Activated T-cell treated with anti-CD3 and anti-CD28 coated beads, Interleukin-2, amount 50 U/mL, for 24 hours (primary cell): Measurements from ENCODE around the gene TXNDC2.

ENCODE experiments used
- DNase-seq: peaks from one replicate; pipeline ENCODE4 v3.0.0-alpha.2; 2020
- H3K27ac Mint-ChIP-seq: 2 replicates; pipeline ENCODE4 v1.8.0; 2020; ENCODE audit warnings: mild to moderate bottlenecking, mixed read lengths
- H3K27me3 Mint-ChIP-seq: 2 replicates; pipeline ENCODE4 v1.8.0; 2020; ENCODE audit warnings: mixed read lengths
- H3K36me3 Mint-ChIP-seq: 2 replicates; pipeline ENCODE4 v1.8.0; 2020; ENCODE audit warnings: low read depth, mixed read lengths
- H3K4me1 Mint-ChIP-seq: 2 replicates; pipeline ENCODE4 v1.8.0; 2020; ENCODE audit warnings: low read depth, mixed read lengths
- H3K4me3 Mint-ChIP-seq: 2 replicates; pipeline ENCODE4 v1.8.0; 2020; ENCODE audit warnings: mild to moderate bottlenecking, moderate library complexity, mixed read lengths
- H3K9me3 Mint-ChIP-seq: 2 replicates; pipeline ENCODE4 v1.8.0; 2020; ENCODE audit warnings: mixed read lengths

TXNDC2 gene

DNA sequence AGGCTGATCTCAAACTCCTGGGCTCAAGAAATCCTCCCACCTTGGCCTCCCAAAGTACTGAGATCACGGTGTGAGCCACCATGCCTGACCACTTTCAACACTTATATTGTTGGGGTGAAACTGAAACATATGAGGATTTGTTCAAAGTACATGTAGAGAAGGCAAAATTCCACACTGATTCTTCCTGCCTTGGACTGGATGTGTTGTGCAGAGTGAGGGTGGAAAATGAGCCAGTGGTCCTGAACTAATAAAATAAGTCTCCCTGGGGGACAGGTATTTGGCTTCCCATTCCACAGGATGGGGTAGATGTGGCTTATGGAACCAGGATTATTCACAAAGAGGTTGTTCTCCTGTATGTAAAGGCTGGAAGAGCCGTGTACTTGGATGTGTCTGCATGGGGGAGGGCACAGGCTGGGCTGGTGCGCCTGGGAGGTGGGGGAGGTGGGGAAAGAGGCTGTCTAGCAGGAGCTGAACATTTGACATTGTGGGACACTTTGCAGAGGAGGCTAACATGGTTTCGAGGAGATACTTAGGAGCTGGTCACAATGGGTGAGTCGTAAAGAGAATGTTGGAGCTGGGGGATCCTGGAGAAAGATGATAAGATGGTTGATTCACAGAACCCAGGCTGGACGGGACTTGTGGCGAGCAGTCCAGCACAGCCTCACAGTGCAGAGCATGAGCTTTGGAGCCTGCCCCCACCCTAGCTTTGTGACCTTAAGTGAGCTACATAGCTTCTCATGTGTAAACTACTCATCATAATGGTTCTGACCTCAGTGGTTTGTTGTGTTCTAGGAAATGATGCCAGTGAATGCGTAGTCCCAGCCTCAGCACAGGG lies at the start of gene TXNDC2:
Gene TXNDC2 (plus strand): TSS at position 804 of the 835 bp plus-strand sequence. CDS start 708 bp downstream, outside the sequence.
- H3K27me3 Mint-ChIP-seq = no peaks in the 10 kb centered on the region
- no peak for DNase-seq
- H3K27ac Mint-ChIP-seq = no peak within 1 kb of the TSS
- no peak within 1 kb of the TSS for H3K4me3 Mint-ChIP-seq
- H3K36me3 Mint-ChIP-seq = no peaks in the 10 kb centered on the region
- H3K9me3 Mint-ChIP-seq = no peaks in the 10 kb centered on the region
- no peaks in the 10 kb centered on the region for H3K4me1 Mint-ChIP-seq

DNA sequence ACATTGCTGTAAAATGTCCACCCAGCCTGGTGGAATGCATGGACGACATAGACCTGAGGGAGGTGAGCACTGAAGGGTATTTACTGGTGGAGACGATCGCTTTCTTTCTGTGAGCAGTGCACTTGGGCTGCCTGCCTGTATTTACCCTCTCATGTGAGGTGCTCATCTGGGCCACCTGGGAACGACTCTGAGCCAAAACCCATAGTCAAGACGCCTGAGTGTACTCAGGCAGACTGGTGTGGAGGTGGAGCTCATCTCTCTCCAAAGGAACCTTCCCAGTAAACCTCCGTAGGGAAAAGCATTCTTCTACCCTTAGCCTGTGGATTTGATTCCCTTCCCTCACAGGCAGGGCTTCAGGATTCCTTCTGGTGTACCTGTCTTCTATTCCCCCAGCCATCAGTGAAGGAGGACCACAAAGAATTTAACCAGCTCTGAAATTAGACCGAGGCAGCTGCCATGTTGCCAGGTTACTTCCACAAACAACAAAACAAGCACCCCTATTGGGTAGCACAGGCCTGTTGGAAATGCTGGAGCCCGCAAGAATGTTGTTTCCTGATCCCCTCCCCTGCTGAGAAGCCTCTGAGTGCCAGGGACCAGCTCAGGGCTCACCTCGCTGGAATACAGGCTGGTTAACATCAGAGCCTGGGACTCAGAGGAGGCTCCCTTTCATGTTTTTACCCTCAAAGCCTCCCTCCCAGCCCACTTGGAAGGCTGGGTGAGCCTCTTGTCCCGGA lies 47.5 kb upstream of the TXNDC2 start:
- Mint-ChIP-seq H3K4me3 (no peak overlapping the region), H3K27me3 (peaks cover 7% of the 10 kb centered on the region), H3K36me3 (no peaks in the 10 kb centered on the region), H3K9me3 (no peaks in the 10 kb centered on the region), H3K27ac (no peak overlapping the region), H3K4me1 (no peaks in the 10 kb centered on the region)
- no peak for DNase-seq

DNA sequence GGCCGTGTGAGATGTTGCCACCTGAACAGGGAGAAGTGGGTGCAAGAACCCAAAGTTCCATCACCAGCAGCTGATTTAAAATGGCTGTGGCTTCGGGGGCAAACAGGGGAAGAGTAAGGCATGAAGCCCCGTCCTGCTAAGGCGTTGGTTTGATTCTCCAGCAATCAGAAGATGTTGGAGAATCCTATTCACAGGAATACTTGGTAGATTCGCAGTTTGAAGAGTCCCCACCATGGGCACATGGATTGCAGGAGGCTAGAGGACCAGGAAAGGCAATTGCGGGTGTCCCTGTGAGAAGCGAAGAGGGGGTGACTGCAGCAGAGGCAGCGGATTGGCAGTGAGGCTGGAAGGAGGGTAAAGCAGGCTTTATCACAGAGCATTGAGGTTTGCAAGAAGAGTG lies 46.6 kb upstream of the TXNDC2 start:
- Mint-ChIP-seq H3K4me1 (no peaks in the 10 kb centered on the region), H3K9me3 (no peaks in the 10 kb centered on the region), H3K27me3 (peaks cover 7% of the 10 kb centered on the region), H3K27ac (no peak overlapping the region), H3K36me3 (no peaks in the 10 kb centered on the region), H3K4me3 (no peak overlapping the region)
- DNase-seq = no peak

DNA sequence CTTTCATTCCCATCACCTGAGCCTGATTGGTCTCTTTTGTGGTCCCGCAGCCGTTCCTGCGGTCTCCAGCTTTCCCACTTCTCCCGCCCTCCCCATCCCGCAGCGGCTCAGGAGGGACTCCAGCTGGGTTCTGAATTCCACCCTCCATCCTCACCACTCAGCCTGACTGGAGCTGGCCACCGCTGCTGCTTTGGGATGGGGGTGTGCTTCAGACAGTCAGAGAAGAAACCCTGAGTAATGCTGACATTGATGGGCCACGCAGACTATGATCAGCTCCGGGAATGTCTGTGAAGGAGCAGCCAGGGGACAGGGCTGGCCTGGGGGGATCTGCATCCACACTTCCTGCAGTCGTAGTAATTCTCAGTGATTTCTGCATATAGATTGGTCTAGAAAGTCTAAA lies 45.9 kb upstream of the TXNDC2 start:
- Mint-ChIP-seq H3K9me3 (no peaks in the 10 kb centered on the region), H3K27ac (no peak overlapping the region), H3K4me1 (no peaks in the 10 kb centered on the region), H3K27me3 (peaks cover 7% of the 10 kb centered on the region), H3K4me3 (no peak overlapping the region), H3K36me3 (no peaks in the 10 kb centered on the region)
- no peak for DNase-seq

DNA sequence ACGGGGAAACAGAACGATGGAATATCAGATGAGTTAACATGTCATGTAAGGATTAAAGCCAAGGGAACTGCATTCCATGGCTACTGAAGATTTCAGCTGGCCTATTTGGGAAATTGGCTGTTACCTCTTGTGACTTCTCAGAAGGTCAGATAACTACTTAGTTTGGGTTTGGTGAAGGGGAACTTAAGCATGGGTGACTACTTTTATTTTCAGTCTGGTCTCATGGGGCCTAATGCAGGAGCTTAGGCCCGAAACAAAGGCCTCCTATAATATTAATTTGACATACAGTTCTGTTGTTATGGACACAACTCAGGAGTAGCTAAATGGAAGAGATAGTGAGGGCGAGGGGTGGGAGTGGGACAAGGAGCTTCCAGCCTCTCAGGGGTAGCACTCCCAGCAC lies 44.0 kb upstream of the TXNDC2 start:
- Mint-ChIP-seq H3K36me3 (no peaks in the 10 kb centered on the region), H3K4me1 (no peaks in the 10 kb centered on the region), H3K27me3 (peaks cover 3% of the 10 kb centered on the region), H3K9me3 (no peaks in the 10 kb centered on the region), H3K27ac (no peak overlapping the region), H3K4me3 (no peak overlapping the region)
- DNase-seq = no peak

DNA sequence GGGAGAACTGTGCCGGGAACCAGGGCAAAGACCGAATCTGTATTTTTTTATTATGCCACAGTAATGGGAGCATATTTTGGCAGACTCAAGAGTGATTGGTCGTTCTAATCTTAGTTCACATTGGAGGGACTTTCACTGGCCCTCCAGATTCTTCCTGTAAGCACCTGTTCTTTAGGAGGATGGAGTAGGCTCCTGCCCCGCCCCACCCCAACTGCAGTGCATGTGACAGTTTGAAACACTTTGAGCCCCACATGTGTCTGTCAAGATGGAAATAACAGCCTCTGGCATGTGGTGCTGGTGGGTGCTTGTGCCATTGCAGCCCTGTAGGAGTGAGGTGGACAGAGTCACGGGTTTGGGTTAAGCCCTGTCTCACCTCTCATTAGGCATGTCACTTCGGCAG lies 43.3 kb upstream of the TXNDC2 start:
- H3K36me3 Mint-ChIP-seq = no peaks in the 10 kb centered on the region
- no peak overlapping the region for H3K4me3 Mint-ChIP-seq
- H3K27ac Mint-ChIP-seq = no peak overlapping the region
- no peaks in the 10 kb centered on the region for H3K4me1 Mint-ChIP-seq
- DNase-seq = no peak
- peaks cover 6% of the 10 kb centered on the region for H3K27me3 Mint-ChIP-seq
- H3K9me3 Mint-ChIP-seq = no peaks in the 10 kb centered on the region

DNA sequence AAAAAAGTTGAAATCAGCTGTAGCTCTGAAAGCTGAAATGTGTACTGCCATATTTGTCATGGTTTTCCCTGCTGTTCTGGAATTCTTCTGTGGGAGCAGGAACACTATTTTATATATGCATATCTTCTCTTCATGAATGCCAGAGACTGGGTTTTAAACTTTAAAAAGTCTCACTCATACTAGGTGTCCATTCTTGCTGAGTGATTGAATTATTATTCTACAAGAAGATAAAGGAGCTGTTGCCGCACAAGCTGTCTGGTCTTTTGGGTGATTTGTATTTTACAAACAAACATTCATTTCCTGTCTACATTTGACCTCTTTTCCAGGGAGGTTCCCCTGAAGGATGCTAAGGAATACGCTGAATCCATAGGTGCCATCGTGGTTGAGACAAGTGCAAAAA lies 40.5 kb upstream of the TXNDC2 start:
- H3K9me3 Mint-ChIP-seq = no peaks in the 10 kb centered on the region
- no peak overlapping the region for H3K4me3 Mint-ChIP-seq
- H3K27me3 Mint-ChIP-seq = peaks cover 24% of the 10 kb centered on the region
- DNase-seq = no peak
- no peaks in the 10 kb centered on the region for H3K4me1 Mint-ChIP-seq
- no peaks in the 10 kb centered on the region for H3K36me3 Mint-ChIP-seq
- no peak overlapping the region for H3K27ac Mint-ChIP-seq

DNA sequence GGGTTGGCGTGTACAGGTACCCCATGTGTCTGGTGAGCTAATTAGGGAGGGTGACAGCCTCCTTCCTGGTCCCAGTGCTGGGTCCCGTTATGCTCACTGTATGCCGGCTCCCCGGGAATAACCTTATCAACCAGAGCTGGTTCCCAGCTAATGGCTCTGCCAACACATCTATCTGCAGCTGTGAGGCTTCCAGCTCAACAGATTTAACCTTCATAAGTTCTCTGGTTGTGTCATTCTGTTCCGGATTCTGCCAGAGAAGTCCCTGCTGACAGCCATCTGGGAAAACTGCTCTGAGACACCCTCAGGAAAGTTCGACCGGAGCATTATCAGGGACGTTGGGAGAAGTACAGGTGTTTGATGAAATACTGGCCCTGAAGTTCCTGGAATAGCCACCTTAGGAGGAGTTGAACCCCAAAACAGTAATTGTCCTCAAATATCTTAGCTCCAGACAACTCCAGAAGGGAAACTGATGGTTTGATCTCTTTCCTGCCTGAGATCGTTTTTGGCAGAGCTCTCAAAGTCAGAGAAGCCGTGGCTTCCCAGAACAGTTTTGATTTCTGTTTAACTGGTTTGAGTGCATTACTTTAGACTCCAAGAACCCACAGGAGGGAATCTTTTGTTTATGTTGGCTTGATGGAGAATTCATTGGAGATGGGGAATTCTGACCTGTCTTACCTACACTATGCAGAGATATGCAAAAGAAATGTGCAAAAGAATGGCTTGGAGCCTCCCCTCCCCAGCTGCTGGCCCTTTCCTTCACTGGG lies 39.4 kb upstream of the TXNDC2 start:
- H3K36me3 Mint-ChIP-seq = no peaks in the 10 kb centered on the region
- H3K27me3 Mint-ChIP-seq = peaks cover 24% of the 10 kb centered on the region
- H3K4me3 Mint-ChIP-seq = no peak overlapping the region
- H3K9me3 Mint-ChIP-seq = no peaks in the 10 kb centered on the region
- no peaks in the 10 kb centered on the region for H3K4me1 Mint-ChIP-seq
- H3K27ac Mint-ChIP-seq = no peak overlapping the region
- no peak for DNase-seq

DNA sequence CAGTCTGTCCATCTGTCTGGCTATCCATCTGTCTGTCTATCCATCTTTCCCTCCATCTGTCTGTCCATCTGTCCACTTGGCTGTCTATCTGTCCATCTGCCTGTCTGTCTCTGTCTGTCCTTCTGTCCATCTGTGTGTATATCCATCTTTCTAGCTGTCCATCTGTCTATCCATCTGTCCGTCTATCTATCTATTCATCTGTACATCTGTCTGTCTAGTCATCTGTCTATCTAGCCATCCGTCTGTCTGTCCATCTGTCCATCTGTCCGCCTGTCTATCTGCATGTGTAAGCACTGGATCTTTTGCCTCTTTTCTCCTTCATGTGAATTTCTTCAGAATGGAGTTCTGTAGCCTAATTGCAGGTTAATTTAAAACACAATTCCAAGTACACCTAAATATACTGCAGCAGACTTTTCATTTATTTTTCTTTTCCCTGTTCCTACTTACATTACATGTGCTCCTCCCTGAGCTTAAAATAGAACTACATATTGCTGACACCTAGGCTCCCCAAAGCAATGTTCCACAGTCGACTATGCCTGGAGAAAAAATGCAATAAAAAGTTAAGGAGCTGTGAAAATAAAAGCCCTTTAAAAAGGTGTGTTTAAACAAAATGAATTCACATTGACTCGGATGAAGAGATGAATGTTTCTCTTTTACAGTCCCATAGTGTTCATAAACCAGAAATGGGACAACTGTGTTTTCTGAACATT lies 37.4 kb upstream of the TXNDC2 start:
- H3K36me3 Mint-ChIP-seq = no peaks in the 10 kb centered on the region
- no peaks in the 10 kb centered on the region for H3K4me1 Mint-ChIP-seq
- DNase-seq = no peak
- peaks cover 27% of the 10 kb centered on the region for H3K27me3 Mint-ChIP-seq
- H3K27ac Mint-ChIP-seq = no peak overlapping the region
- no peaks in the 10 kb centered on the region for H3K9me3 Mint-ChIP-seq
- H3K4me3 Mint-ChIP-seq = no peak overlapping the region

DNA sequence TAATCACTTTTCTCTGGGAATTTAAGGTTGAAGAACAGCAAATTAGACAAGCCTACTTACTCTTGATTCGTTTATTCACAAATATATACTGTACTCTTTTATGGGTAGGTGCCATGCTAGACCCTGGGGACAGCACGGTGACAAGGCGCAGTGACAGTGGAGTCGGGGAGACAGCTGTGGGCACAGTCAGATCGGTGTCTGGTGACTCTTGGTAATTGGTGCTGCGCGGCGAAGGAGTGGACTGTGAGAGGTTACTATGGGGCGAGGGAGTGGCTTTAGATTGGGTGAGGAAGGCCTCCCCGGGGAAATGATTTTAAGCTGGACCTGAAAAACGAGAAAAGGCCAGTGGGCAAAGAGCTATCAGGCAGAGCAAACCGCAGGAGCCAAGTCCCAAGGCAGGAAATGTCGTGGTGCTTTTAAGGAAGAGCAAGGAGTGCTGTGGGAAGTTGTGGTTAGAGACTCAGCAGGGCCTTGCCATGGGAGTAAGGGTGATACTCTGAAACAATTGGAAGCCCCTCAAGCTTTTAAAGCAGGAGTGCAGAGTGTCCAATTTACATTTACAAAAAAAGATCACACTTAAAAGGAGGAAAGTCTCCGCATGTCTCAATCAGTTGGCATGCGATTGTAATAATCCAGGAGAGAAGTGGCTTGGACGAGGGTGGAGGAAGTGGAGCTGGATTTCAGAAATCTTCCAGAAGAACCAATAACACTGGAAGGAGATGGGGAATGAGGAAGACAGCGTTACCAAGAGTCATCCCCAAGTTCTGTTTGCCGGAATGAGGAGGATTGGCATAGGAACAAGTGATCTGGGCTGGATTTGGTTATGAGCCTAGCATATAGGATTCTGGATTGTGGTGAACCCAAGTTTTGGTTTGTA lies 36.1 kb upstream of the TXNDC2 start:
- Mint-ChIP-seq H3K4me1 (no peaks in the 10 kb centered on the region), H3K27ac (no peak overlapping the region), H3K9me3 (no peaks in the 10 kb centered on the region), H3K36me3 (no peaks in the 10 kb centered on the region), H3K27me3 (peaks cover 27% of the 10 kb centered on the region), H3K4me3 (no peak overlapping the region)
- DNase-seq = no peak

DNA sequence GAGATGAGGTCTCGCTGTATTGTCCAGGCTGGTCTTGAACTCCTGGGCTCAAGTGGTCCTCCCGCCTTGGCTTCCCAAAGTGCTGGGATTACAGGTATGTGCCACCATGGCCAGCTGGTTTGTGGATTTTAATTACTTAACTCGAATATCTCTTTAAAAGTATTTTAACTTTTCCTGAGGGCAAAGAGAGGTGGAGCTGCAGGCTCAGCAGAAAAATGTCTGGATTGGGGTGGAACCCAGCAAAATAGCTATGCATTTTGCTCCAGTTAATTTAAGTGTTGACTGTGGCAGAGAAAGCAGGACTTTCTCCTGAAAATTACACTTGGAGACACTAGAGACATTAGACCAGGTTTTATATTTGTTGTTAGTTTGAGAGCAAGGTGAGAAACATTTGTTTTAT lies 35.5 kb upstream of the TXNDC2 start:
- no peaks in the 10 kb centered on the region for H3K9me3 Mint-ChIP-seq
- no peaks in the 10 kb centered on the region for H3K36me3 Mint-ChIP-seq
- H3K27ac Mint-ChIP-seq = no peak overlapping the region
- DNase-seq = no peak
- H3K27me3 Mint-ChIP-seq = peaks cover 27% of the 10 kb centered on the region
- no peaks in the 10 kb centered on the region for H3K4me1 Mint-ChIP-seq
- no peak overlapping the region for H3K4me3 Mint-ChIP-seq

DNA sequence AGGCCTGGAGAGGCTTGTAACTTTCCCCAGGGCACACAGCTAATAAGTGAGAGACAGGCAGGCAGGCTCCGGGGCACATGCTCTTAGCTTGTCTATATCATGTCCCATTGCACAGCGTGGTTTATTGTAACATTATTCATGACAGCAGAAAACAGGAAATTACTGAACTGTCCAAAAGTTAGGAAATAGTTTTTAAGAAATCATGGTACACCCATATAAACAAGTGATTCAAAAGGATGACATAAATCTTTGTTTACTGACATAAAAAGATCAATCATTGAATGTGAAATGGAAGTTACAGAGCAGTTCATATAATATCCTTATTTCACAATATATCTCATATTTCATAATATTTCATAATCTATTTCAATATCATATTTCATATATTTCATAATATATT lies 34.3 kb upstream of the TXNDC2 start:
- H3K36me3 Mint-ChIP-seq = no peaks in the 10 kb centered on the region
- DNase-seq = no peak

DNA sequence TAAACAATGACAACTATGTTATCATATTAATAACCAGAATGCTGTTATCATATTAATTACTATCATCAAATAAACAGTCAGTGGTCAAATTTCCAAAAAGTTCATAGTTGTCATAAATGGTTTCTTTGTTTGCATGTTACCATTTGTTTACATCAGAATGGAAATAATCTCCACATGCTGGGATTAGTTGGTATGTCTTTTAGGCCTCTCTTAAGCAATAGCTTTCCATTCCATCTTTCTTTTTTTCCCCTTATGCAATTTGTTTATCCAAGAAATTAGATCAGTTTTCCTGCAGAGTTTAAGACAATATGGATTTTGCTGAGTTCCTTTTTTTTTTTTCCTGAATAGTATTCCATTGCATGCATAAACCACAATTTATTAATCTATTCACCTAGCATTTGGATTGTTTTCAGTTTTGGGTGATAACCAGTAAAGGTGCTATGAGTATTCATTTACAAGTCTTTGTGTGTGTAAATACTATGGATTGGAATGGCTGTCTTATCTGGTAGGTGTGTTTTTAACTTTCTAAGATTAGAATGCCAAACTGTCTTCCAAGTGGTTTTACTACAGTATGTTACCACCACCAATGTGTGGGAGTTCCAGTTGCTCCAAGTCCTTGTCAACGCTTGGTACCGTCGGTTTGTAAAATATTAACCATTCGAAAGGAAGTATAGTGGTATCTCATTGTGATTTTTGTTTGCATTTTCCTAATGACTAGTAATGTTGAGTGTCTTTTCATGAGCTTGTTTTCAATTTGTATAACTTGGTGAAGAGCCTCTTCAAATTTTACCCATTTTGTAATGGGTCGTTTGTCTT lies 33.3 kb upstream of the TXNDC2 start:
- no peak overlapping the region for H3K27ac Mint-ChIP-seq
- no peaks in the 10 kb centered on the region for H3K9me3 Mint-ChIP-seq
- no peak overlapping the region for H3K4me3 Mint-ChIP-seq
- peaks cover 26% of the 10 kb centered on the region for H3K27me3 Mint-ChIP-seq
- no peak for DNase-seq
- H3K36me3 Mint-ChIP-seq = no peaks in the 10 kb centered on the region
- no peaks in the 10 kb centered on the region for H3K4me1 Mint-ChIP-seq

More for the DNA sequence above, 34.3 kb upstream of the TXNDC2 start:
- Mint-ChIP-seq H3K4me1 (no peaks in the 10 kb centered on the region), H3K27ac (no peak overlapping the region), H3K9me3 (no peaks in the 10 kb centered on the region), H3K27me3 (peaks cover 29% of the 10 kb centered on the region), H3K4me3 (no peak overlapping the region)
